HepG2 (cell line): ENCODE results near the gene VPS52. TPM values are rescaled to one million over a fixed set of nuclear protein-coding genes. Genes with fewer than 3 reads are reported as not detected.

ENCODE experiments used
- ATAD3A ChIP-seq: sonication (generic); formaldehyde crosslinking; IDR thresholded peaks from 2 replicates; pipeline ENCODE4 v1.4.0; 2020; ENCODE audit warnings: missing genetic modification reagents
- CBX2 ChIP-seq, 2 experiments: fragments of 200-600 bp in 1 of 2; sonication (generic); formaldehyde crosslinking in 1 of 2; IDR thresholded peaks; 2 replicates each; pipeline versions ENCODE4 v1.7.0 to v1.8.1; 2018 to 2022; ENCODE audit warnings: low read depth in 2 of 2, low read length in 1 of 2, mild to moderate bottlenecking in 1 of 2, missing genetic modification reagents in 1 of 2
- E2F1 ChIP-seq: sonication (generic); formaldehyde crosslinking; IDR thresholded peaks from 2 replicates; pipeline ENCODE4 v1.5.0; 2020; ENCODE audit warnings: missing genetic modification reagents
- ETV6 ChIP-seq: sonication (generic); formaldehyde crosslinking; conservative IDR thresholded peaks from 2 replicates; pipeline ENCODE4 v1.4.0; 2020; ENCODE audit warnings: missing genetic modification reagents
- FOSL1 ChIP-seq: sonication (generic); formaldehyde crosslinking; IDR thresholded peaks from 2 replicates; pipeline ENCODE4 v1.9.0; 2021; ENCODE audit warnings: missing genetic modification reagents, borderline replicate concordance
- FOXA3 ChIP-seq: IDR thresholded peaks from 2 replicates; pipeline ENCODE4 v1.6.1; 2016; ENCODE audit warnings: missing genetic modification reagents, missing compliant biosample characterization
- FOXM1 ChIP-seq: sonication (generic); formaldehyde crosslinking; IDR thresholded peaks from 2 replicates; pipeline ENCODE4 v1.5.0; 2020; ENCODE audit warnings: missing genetic modification reagents
- GMEB2 ChIP-seq: IDR thresholded peaks from 2 replicates; pipeline ENCODE4 v1.6.1; 2016; ENCODE audit warnings: missing biosample characterization, missing genetic modification reagents, low read depth
- HMGA1 ChIP-seq: sonication (generic); formaldehyde crosslinking; conservative IDR thresholded peaks from 2 replicates; pipeline ENCODE4 v1.4.0; 2020; ENCODE audit warnings: missing genetic modification reagents
- JUN ChIP-seq: sonication (generic); formaldehyde crosslinking; IDR thresholded peaks from 2 replicates; pipeline ENCODE4 v1.4.0; 2020; ENCODE audit warnings: mild to moderate bottlenecking, missing genetic modification reagents
- MBD4 ChIP-seq: IDR thresholded peaks from 2 replicates; pipeline ENCODE4 v1.6.1; 2012; ENCODE audit warnings: low read length, inconsistent platforms, borderline replicate concordance
- MXD3 ChIP-seq: IDR thresholded peaks from 2 replicates; pipeline ENCODE4 v1.6.1; 2016; ENCODE audit warnings: mild to moderate bottlenecking, missing biosample characterization, missing genetic modification reagents
- NFE2 ChIP-seq: sonication (generic); formaldehyde crosslinking; IDR thresholded peaks from 2 replicates; pipeline ENCODE4 v1.4.0; 2020; ENCODE audit warnings: missing genetic modification reagents
- SMAD1 ChIP-seq: sonication (generic); formaldehyde crosslinking; IDR thresholded peaks from 2 replicates; pipeline ENCODE4 v1.4.0; 2020; ENCODE audit warnings: missing genetic modification reagents, low read depth, mild to moderate bottlenecking, borderline replicate concordance
- STAT5B ChIP-seq: sonication (generic); formaldehyde crosslinking; IDR thresholded peaks from 2 replicates; pipeline ENCODE4 v1.4.0; 2020; ENCODE audit warnings: missing genetic modification reagents
- ZFP90 ChIP-seq: sonication (generic); formaldehyde crosslinking; IDR thresholded peaks from 2 replicates; pipeline ENCODE4 v1.8.0; 2022; ENCODE audit warnings: missing genetic modification reagents, mild to moderate bottlenecking, inconsistent platforms, borderline replicate concordance
- ZNF17 ChIP-seq: sonication (generic); formaldehyde crosslinking; IDR thresholded peaks from 2 replicates; pipeline ENCODE4 v1.5.0; 2020; ENCODE audit warnings: mild to moderate bottlenecking, missing genetic modification reagents
- ZNF253 ChIP-seq: sonication (generic); formaldehyde crosslinking; IDR thresholded peaks from 2 replicates; pipeline ENCODE4 v1.8.0; 2022; ENCODE audit warnings: mild to moderate bottlenecking, missing genetic modification reagents, borderline replicate concordance
- ZNF3 ChIP-seq: IDR thresholded peaks from 2 replicates; pipeline ENCODE4 v1.7.0; 2017; ENCODE audit warnings: inconsistent platforms
- ZNF570 ChIP-seq: sonication (generic); formaldehyde crosslinking; IDR thresholded peaks from 2 replicates; pipeline ENCODE4 v1.4.0; 2020; ENCODE audit warnings: mild to moderate bottlenecking, missing genetic modification reagents, borderline replicate concordance
- ZNF672 ChIP-seq: sonication (generic); formaldehyde crosslinking; IDR thresholded peaks from 2 replicates; pipeline ENCODE4 v1.8.1; 2022; ENCODE audit warnings: missing genetic modification reagents
- ZNF770 ChIP-seq: sonication (generic); formaldehyde crosslinking; IDR thresholded peaks from 2 replicates; pipeline ENCODE4 v1.5.0; 2020; ENCODE audit warnings: mild to moderate bottlenecking, missing genetic modification reagents
- ZNF816 ChIP-seq: sonication (generic); formaldehyde crosslinking; IDR thresholded peaks from 2 replicates; pipeline ENCODE4 v1.8.0; 2022; ENCODE audit warnings: missing genetic modification reagents, mild to moderate bottlenecking, borderline replicate concordance
- polyA plus RNA-seq, 8 experiments: library from polyadenylated mRNA; depleted of rRNA in 3 of 8; stranded (reverse) in 7 of 8; unstranded in 1 of 8; fragments of >200 nt; fragmentation: Illumina TruSeq in 4 of 8; extraction: Trizol in 4 of 8; gene quantifications; 2 replicates each; pipeline versions ENCODE4 v1.2.1 to v1.2.3, GENCODE V29; 2011 to 2016; ENCODE audit warnings: low read depth in 4 of 8, missing spikeins in 1 of 8, mixed read lengths in 1 of 8; ENCODE audit not compliant: insufficient read depth in 1 of 8
- total RNA-seq, 5 experiments: library from RNA; depleted of rRNA; stranded (reverse); fragments of >200 nt; fragmentation: Illumina TruSeq; extraction: Trizol; gene quantifications; 2 replicates each; pipeline ENCODE4 v1.2.3, GENCODE V29; 2016; ENCODE audit warnings: low read depth in 1 of 5
- TF ChIP-seq, protein P1 (sequence below): sonication (generic); formaldehyde crosslinking; IDR thresholded peaks from 2 replicates; pipeline ENCODE4 v1.5.1; 2020; ENCODE audit warnings: mild to moderate bottlenecking, moderate library complexity, missing genetic modification reagents

The VPS52 gene
- total and polyA plus RNA-seq, 2 of the 13 experiments (the other 11 are each of a cell fraction or from before 2014, with no cell fraction given) = 48.9 to 85.5 TPM

DNA sequence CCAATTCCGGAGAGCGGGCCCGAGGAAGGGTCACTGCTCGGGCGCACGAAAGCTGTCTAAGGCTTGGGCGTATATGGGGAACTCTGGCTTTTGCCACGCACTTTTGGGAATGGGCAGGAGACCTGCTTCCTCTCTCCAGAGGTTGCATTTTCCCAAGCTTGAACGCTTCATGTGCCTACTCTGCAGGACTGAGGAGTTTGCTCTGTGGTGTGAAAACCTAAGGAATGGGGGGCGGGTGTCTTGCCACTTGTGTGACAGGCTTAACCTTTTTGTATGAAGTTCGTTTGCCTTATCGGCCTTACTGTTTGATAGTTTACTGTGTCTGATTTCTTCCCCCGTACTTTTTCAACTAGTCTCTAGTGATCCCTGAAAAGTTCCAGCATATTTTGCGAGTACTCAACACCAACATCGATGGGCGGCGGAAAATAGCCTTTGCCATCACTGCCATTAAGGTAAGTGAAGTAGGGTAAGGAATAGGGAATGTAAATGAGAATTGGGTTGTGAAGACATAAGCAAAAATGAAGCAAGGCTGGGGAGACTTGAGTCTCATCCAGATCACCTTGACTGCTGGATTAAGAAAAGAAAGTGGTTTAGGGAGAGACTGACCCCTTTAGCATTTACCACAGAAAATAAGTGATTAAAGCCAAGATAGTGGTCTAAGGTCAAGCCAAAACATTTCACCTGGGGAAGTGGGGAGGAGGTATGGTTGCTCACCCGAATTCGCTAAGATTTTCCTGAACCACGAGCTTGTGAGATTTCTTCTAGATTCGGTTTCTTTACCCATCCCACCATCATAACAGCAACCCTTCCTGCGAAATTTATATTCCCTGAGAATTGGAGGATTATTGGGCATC lies 826 bp upstream of the VPS52 start (continued):
- TF ChIP-seq ZNF770 (CRISPR knock-in tag) (no peak), ZFP90 (CRISPR knock-in tag) (no peak), NFE2 (CRISPR knock-in tag) (no peak), ATAD3A (no peak), ZNF17 (CRISPR knock-in tag) (no peak), HMGA1 (CRISPR knock-in tag) (no peak), STAT5B (CRISPR knock-in tag) (no peak), ZNF570 (CRISPR knock-in tag) (no peak), SMAD1 (CRISPR knock-in tag) (no peak), FOXM1 (CRISPR knock-in tag) (no peak), ZNF253 (no peak), ETV6 (CRISPR knock-in tag) (no peak), GMEB2 (CRISPR knock-in tag) (no peak), FOSL1 (CRISPR knock-in tag) (no peak), JUN (CRISPR knock-in tag) (no peak), MXD3 (no peak; the same call in 1 of the 2 replicates), MBD4 (no peak), ZNF816 (CRISPR knock-in tag) (no peak), CBX2 (IDR thresholded peaks at IDR 0.05; ENCODE audit: low read depth, low read length) (no peak), CBX2 (CRISPR knock-in tag; IDR thresholded peaks at IDR 0.05; ENCODE audit: low read depth) (no peak), ZNF672 (CRISPR knock-in tag) (no peak), FOXA3 (no peak), ZNF3 (no peak), E2F1 (CRISPR knock-in tag) (no peak)
- TF ChIP-seq, protein P1, sequence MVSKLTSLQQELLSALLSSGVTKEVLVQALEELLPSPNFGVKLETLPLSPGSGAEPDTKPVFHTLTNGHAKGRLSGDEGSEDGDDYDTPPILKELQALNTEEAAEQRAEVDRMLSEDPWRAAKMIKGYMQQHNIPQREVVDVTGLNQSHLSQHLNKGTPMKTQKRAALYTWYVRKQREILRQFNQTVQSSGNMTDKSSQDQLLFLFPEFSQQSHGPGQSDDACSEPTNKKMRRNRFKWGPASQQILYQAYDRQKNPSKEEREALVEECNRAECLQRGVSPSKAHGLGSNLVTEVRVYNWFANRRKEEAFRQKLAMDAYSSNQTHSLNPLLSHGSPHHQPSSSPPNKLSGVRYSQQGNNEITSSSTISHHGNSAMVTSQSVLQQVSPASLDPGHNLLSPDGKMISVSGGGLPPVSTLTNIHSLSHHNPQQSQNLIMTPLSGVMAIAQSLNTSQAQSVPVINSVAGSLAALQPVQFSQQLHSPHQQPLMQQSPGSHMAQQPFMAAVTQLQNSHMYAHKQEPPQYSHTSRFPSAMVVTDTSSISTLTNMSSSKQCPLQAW (CRISPR knock-in tag) = no peak
